Activated T-cell treated with anti-CD3 and anti-CD28 coated beads for 24 hours (primary cell): ENCODE data around the gene HLA-F.
A peak's percentile ranks its signal among the peaks of the same experiment; 100 is the strongest.

ENCODE experiments used
- DNase-seq: peaks from one replicate; pipeline ENCODE4 v3.0.0-alpha.2; 2020; ENCODE audit warnings: low read depth

Gene HLA-F

GRCh38 chr6:29744131-29744530 lies 20.9 kb downstream of the HLA-F start:
- no peak for DNase-seq

GRCh38 chr6:29744621-29745020 lies 21.4 kb downstream of the HLA-F start:
- DNase-seq: no peak

GRCh38 chr6:29745386-29745785 lies 22.2 kb downstream of the HLA-F start:
- DNase-seq: no peak

GRCh38 chr6:29745855-29746449 lies 22.7 kb downstream of the HLA-F start:
- DNase-seq: no peak

- no peak for DNase-seq
These were observed 23.8 kb downstream of the HLA-F start for GRCh38 chr6:29746846-29747687.

- no peak for DNase-seq
These were observed 24.5 kb downstream of the HLA-F start for GRCh38 chr6:29747688-29748250.

- DNase-seq: peak; percentile 75
These were observed 25.4 kb downstream of the HLA-F start for GRCh38 chr6:29748391-29749307.

GRCh38 chr6:29749308-29749662 lies 26.1 kb downstream of the HLA-F start:
- DNase-seq: no peak

- no peak for DNase-seq
These were observed 26.4 kb downstream of the HLA-F start for GRCh38 chr6:29749668-29750067.

GRCh38 chr6:29750709-29751108 lies 27.5 kb downstream of the HLA-F start:
- DNase-seq: no peak

- no peak for DNase-seq
These were observed 28.2 kb downstream of the HLA-F start for GRCh38 chr6:29751480-29751879.

- DNase-seq: peak; percentile 77
These were observed 29.4 kb downstream of the HLA-F start for GRCh38 chr6:29752451-29753308.

- no peak for DNase-seq
These were observed 30.0 kb downstream of the HLA-F start for GRCh38 chr6:29753309-29753644.

- DNase-seq: no peak
These were observed 32.1 kb downstream of the HLA-F start for GRCh38 chr6:29755295-29755871.

GRCh38 chr6:29757282-29757681 lies 34.0 kb downstream of the HLA-F start:
- no peak for DNase-seq

GRCh38 chr6:29757701-29758293 lies 34.6 kb downstream of the HLA-F start:
- DNase-seq: no peak

GRCh38 chr6:29758761-29759160 lies 35.5 kb downstream of the HLA-F start:
- no peak for DNase-seq

GRCh38 chr6:29759457-29759856 lies 36.2 kb downstream of the HLA-F start:
- no peak for DNase-seq

- no peak for DNase-seq
These were observed 37.1 kb downstream of the HLA-F start for GRCh38 chr6:29760328-29760727.

GRCh38 chr6:29762051-29762450 lies 38.8 kb downstream of the HLA-F start:
- DNase-seq: no peak

- DNase-seq: no peak
These were observed 39.6 kb downstream of the HLA-F start for GRCh38 chr6:29762781-29763214.
